Ramos (cell line): Measurements from ENCODE around the gene SMPD3.

Experiments used
- in situ Hi-C: fragments of 300-500 bp; cut with MboI; formaldehyde crosslinking; loops from one replicate; pipeline ENCODE4 v1.14.3; 2022; ENCODE audit warnings: low sequenced_read_pairs; ENCODE audit not compliant: unreplicated experiment

Gene SMPD3

GRCh38 chr16:68388124-68388523, 60.2 kb downstream of the SMPD3 start:
- in situ Hi-C loops: loop anchor here (10.0 kb wide), 1 partner anchor 127 kb away; no protein-coding TSS in a partner anchor

GRCh38 chr16:68387301-68387700, 61.0 kb downstream of the SMPD3 start:
- in situ Hi-C loops: loop anchor here (10.0 kb wide), 1 partner anchor 128 kb away; no protein-coding TSS in a partner anchor

- in situ Hi-C loops: loop anchor here (10.0 kb wide), 1 partner anchor 128 kb away; no protein-coding TSS in a partner anchor
These were observed 61.7 kb downstream of the SMPD3 start for GRCh38 chr16:68386628-68387027.

- in situ Hi-C loops: loop anchor here (10.0 kb wide), 1 partner anchor 129 kb away; no protein-coding TSS in a partner anchor
These were observed 62.9 kb downstream of the SMPD3 start for GRCh38 chr16:68385371-68385770.

- in situ Hi-C loops: loop anchor here (10.0 kb wide), 1 partner anchor 130 kb away; no protein-coding TSS in a partner anchor
These were observed 63.8 kb downstream of the SMPD3 start for GRCh38 chr16:68384288-68385161.

- in situ Hi-C loops: loop anchor here (10.0 kb wide), 1 partner anchor 131 kb away; no protein-coding TSS in a partner anchor
These were observed 64.5 kb downstream of the SMPD3 start for GRCh38 chr16:68383858-68384257.

- in situ Hi-C loops: loop anchor here (10.0 kb wide), 1 partner anchor 132 kb away; no protein-coding TSS in a partner anchor
These were observed 66.0 kb downstream of the SMPD3 start for GRCh38 chr16:68382296-68382718.

GRCh38 chr16:68381363-68381724, 67.0 kb downstream of the SMPD3 start:
- in situ Hi-C loops: loop anchor here (10.0 kb wide), 1 partner anchor 133 kb away; no protein-coding TSS in a partner anchor

- in situ Hi-C loops: loop anchor here (10.0 kb wide), 1 partner anchor 134 kb away; no protein-coding TSS in a partner anchor
These were observed 67.5 kb downstream of the SMPD3 start for GRCh38 chr16:68380676-68381362.

- in situ Hi-C loops: loop anchor here (10.0 kb wide), 1 partner anchor 134 kb away; no protein-coding TSS in a partner anchor
These were observed 68.0 kb downstream of the SMPD3 start for GRCh38 chr16:68380348-68380670.

GRCh38 chr16:68379472-68380347, 68.6 kb downstream of the SMPD3 start:
- in situ Hi-C loops: loop anchor here (10.0 kb wide), 1 partner anchor 135 kb away; no protein-coding TSS in a partner anchor

GRCh38 chr16:68378436-68379415, 69.6 kb downstream of the SMPD3 start:
- in situ Hi-C loops: no loop called here

- in situ Hi-C loops: no loop called here
These were observed 70.5 kb downstream of the SMPD3 start for GRCh38 chr16:68377667-68378393.

- in situ Hi-C loops: no loop called here
These were observed 71.1 kb downstream of the SMPD3 start for GRCh38 chr16:68377221-68377620.

GRCh38 chr16:68376590-68376989, 71.7 kb downstream of the SMPD3 start:
- in situ Hi-C loops: no loop called here

GRCh38 chr16:68375801-68376536, 72.3 kb downstream of the SMPD3 start:
- in situ Hi-C loops: no loop called here

- in situ Hi-C loops: no loop called here
These were observed 73.2 kb downstream of the SMPD3 start for GRCh38 chr16:68374961-68375660.
